HG02798 (cell line): ENCODE data around the gene FUT7.

ENCODE experiments used
- ATAC-seq: cut with Tn5 transposase; IDR thresholded peaks from one replicate; pipeline ENCODE4 v1.9.1; 2021; ENCODE audit warnings: mild to moderate bottlenecking; ENCODE audit not compliant: unreplicated experiment, poor library complexity

Gene FUT7

GRCh38 chr9:137050570-137050969 lies 18.7 kb upstream of the FUT7 start:
- ATAC-seq, result no peak

DNA sequence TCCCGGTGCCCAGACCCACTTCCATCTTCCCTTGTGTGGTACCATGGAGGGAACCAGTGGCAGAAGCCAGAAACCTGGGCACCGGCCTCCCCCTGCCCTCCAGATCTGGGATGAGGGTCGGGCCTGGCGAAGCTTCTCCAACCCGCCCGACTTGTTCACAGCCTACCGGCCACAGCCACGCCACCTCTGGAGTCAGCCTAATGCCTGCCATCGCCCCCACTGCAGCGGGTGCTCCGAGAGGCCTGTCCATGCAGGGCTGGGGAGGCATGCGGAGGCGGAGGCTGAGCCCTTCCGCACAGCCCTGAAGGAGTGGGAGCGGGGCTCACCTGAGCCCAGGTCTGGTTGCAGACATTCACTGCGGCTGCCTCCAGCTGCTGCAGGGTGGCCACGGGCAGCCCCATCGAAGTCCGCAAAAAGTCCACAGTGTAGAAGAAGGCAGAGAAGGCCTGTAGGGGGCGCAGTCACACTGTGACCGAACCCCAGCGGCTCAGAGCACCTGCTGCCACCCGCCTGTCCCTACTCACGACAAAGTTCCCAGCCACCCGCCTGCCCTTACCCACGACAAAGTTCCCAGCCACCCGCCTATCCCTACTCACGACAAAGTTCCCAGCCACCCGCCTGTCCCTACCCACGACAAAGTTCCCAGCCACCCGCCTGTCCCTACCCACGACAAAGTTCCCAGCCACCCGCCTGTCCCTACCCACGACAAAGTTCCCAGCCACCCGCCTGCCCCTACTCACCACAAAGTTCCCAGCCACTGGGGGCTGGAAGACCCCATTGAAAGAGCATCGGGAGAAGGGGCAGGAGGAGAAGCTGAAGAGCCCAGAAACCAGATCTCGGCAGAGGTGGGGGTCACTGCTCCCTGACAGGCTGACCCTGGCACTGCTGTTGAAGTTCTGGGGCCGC lies 17.9 kb upstream of the FUT7 start:
- ATAC-seq, result no peak

DNA sequence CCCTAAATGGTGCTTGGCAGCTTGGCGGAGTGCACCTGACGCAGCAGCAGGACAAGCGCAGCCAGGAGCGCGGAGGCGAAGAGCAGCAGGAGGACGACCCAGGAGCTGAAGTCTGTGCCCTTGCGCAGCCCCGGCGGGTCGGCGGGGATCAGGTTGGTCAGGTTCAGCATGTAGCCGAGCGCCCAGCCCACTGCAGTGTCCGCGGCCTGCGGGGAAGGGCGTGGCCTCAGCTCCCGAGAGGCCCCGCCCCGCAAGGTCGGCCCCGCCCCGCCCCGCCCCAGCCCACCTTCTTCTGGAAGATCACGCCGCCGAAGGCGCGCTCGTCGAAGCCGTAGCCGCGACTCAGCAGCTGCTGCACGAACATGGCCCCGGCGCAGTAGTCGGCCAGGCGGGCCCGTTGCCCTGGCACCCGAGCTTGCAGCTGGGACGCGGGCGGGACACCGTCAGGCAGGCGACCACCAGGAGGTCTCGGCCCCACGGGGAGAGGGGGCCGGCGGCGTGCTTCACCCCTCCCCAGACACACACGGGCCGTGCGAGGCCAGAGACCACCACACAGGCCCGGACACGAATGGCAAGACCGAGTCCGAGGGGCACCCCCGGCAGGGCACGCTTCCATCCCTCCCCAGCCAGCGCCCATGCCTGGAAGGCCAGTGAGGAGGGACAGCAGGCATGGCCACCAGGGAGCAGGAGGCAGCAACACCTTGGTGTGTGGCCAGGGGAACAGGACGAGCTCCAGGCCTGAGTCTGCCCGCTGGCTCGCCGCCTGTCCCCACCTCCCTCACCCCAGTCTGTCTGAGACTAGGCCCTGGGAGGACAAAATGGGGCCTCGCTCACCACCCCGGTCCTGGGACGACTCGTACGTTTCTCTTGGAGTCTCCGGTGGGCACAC lies 17.0 kb upstream of the FUT7 start:
- ATAC-seq, result no peak

DNA sequence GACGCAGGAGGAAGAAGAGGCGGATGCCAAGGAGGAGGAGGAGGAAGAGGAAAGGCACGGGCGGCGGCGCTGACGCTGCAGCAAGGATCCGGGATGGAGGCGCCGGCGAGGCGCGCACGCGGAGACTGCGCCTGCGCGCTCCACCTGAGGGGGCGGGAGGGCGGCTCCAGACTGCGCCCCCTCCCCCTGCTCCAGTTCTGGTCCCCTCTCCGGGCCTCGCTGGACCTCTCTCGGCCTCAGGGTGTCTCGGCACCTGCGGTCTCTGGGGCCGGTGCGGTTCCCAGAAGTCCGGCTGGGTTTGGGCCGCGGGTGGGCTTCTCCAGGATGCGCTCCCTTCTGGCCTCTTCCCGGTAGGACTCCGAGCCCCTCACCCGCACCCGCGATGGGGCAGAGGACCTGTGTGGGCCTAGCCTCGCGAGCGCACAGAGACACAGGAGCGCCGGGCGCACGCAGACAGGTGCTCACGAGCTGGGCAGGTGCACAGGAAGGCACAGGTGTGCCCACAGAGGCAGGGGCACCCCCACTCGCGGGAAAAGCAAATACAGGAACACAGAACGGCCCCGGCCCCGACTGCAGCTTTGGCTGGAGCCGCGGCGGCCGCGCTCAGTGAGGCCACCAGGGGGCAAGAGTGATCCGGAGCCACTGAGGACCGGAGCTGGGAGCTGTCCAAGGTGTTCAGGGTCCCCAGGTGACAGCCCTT lies 14.3 kb upstream of the FUT7 start, which contains the start of gene NPDC1:
NPDC1 (minus strand) TSS at position 90 of the 700 bp plus-strand sequence. CDS start 188 bp downstream, outside the sequence.
- ATAC-seq, result peak; percentile 52

DNA sequence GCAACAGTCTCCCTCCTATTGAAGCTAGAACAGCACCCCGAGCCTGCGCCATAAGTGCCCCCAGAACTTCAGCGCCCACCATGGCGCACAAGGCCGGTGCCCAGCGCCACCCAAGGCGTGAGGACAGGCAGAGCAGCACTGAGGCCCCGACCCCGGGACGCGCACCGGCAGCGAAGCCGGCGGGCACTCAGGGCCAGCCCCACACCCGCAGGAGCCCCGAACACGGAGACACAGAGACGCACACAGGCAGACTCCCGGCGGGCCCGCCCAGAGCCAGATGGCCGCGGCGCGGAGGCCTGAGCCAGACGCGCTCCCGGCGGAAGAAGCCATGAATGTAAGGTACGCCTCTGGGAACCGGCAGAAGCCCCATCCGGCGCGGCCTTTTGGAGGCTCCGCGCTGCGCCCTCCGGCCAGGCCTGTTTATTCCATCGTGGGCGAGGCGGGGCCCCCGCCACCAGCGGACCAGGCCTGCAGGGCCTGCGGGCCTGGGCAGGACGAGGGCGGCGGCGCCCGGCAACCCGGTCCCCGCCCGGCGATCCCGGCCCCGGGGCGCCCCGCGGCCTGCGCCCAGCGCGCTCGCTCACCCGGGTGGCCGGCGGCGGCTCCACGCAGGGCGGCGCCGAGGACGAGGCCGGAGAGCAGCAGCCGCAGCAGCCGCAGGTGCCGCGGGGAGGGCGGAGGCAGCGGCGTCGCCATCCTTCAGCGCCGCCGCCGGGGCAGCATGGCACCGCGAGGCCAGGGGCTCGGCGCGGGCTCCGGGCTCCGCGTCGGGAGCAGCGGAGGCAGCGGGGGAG lies 13.6 kb upstream of the FUT7 start:
- ATAC-seq, result no peak

DNA sequence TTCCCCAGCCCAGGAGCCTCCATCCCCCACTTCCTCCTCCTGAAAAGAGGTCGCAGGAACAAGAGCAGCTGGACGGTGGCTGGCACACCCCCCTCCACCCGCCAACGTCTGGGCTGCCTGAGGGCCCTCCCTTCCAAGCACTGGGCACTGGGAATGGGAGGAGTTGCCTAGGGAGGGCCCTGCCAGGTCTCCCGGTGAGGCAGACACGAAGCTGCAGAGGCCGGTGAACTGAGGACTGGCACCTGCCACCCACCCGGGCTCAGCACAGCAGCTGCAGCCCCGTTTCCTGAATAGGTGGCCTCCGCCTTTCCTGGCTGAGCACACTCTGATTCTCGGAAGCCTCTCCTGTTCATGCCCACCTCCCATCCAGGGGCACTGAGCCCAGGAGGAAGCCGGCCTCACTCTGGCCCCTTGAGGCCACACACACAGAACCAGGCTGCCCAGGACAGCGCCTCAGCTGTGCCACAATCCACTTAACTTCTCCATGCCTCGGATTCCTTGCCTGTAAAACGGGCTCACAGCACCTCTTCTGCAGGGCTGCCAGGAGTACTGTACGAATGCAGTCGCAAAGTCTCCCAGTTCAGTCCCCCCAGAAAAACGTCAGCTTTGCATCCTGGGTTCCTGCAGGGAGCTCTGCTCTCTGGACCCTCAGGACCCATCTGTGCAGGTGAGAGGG lies 12.8 kb upstream of the FUT7 start:
- no peak for ATAC-seq

- ATAC-seq, result no peak
These were observed 12.1 kb upstream of the FUT7 start for GRCh38 chr9:137044037-137044436.

DNA sequence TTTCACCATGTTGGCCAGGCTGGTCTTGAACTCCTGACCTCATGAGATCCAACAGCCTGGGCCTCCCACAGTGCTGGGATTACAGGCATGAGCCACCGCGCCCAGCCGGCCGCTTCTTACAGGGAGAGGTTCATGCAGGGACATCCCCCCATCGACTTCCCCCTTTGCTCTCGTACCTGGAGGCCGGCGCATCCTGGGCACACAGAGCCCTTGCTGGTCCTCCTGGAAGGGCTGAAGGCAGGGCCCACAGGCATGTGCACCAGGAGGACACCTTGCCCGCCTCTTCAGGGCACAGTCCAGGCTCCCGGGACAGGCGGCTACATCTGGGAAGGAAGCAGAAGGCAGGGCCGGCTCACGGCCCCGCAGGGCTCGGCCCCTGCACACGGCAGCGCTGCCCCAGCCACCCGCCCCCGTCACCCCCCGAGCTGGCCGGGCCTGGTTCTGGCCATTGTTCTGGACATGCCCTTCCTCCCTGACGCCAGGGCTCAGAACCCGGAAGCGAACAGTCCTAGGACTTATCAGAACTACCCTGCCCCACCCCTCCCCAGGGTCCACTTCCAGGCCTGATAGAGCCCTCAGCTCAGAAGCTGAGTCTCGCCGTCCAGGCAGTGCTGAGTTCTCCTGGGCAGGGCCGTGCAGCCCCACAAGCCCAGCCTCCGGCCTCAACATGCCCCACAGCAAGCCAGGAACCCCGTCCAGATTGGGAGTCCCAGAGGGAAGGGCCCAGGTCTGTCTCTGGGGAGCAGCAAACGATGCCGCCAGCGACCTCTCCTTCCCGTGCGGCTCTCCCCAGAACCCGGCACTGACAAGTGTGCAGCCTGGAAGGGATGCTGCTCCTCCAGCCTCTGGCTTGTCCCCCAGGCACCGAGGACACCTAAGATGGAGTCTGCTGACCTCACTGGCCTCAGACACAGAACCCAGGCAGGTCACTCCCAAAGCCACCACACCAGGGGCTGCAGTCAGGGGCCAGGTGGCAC lies 11.2 kb upstream of the FUT7 start:
- no peak for ATAC-seq

DNA sequence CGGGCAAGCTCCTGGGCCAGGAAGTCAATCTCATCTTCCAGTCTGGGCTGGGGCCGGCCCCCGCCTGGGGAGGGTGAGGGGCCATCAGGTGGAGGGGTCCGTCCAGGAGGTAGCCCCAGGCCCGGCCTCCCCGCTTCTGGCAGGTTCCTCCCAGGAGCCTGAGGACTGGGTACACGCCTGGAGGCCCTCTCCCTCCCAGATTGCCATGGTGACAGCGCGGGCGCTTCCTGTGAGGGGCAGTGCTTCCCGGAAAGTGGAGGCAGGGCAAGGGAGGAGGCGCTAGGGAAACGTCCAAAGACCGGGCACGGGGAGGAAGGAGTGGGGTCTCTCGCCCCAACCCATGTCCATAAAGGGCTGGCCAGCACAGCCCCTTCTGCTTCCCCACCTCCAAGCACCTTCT lies 9.2 kb upstream of the FUT7 start:
- no peak for ATAC-seq

DNA sequence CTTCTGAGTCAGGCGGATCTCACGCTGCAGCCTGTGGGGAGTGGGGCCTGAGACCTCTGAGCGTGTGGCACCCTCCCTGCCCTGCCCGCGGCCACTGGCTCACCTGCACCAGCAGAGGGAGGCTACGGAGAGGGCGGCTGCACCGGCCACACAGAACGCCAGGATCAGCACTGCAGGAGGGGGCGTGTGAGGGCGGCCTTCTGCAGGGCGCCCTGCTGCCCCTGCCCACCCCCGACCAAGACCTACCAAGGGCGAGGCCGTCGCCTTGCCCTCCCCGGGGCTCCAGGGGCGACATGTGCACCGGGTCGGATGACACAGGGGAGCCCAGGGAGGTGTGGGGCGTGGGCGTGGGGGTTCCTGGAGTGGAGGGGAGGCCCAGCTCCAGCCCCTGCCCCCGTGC lies 8.7 kb upstream of the FUT7 start:
- ATAC-seq, result no peak

GRCh38 chr9:137039611-137040366 lies 7.9 kb upstream of the FUT7 start:
- ATAC-seq, result no peak

GRCh38 chr9:137038916-137039315 lies 7.0 kb upstream of the FUT7 start:
- ATAC-seq, result no peak

DNA sequence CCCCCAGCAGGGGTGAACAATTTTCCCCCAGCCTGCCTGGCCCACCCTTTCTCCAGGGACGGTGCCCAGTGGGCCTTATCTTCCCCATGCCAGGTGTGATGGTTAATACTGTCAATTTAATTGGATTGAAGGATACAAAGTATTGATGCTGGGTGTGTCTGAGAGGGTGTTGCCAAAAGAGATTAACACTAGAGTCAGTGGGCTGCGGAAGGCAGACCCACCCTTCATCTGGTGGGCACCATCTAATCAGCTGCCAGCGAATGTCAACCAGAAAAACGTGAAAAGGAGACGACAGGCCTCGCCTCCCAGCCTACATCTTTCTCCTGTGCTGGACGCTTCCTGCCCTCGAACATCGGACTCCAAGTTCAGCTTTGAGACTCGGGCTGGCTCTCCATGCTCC lies 5.6 kb upstream of the FUT7 start:
- ATAC-seq, result no peak

DNA sequence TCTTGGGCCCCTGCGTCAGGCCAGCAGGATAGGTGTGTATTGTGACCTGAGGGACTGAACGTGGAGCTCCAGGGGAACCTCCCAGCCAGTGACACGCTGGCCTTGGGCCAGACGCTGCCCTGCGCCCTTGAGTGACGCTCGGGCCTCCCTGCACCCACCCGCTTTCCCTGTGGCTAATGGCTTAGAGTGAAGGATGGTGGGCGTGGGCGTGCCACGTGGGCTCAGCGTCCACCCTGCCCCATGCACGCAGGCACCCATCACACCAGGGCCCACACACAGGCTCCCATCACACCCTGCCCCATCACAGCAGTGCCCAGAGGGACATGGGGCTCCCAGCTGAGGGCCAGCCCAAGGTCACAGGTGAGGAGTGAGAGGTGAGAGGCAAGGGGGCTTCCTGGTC lies 5.1 kb upstream of the FUT7 start:
- ATAC-seq, result no peak

GRCh38 chr9:137035937-137036336 lies 4.0 kb upstream of the FUT7 start:
- ATAC-seq, result no peak

DNA sequence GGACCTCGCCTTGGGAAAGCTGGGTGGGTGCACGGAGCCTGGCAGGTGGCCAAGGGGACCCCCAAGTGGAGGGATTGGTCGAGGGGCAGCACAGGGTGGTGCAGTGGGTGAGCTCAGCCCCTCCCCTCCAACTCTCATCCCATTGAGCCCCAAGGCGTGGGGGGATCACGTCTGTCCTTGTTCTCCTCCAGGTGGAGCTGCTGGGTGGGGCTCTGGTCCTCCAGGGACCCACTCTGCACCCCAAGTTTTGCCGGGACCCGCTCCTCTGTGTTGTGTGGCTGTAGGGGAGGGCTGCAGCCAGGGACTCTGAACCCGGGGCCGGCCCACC lies 3.6 kb upstream of the FUT7 start:
- ATAC-seq, result no peak

DNA sequence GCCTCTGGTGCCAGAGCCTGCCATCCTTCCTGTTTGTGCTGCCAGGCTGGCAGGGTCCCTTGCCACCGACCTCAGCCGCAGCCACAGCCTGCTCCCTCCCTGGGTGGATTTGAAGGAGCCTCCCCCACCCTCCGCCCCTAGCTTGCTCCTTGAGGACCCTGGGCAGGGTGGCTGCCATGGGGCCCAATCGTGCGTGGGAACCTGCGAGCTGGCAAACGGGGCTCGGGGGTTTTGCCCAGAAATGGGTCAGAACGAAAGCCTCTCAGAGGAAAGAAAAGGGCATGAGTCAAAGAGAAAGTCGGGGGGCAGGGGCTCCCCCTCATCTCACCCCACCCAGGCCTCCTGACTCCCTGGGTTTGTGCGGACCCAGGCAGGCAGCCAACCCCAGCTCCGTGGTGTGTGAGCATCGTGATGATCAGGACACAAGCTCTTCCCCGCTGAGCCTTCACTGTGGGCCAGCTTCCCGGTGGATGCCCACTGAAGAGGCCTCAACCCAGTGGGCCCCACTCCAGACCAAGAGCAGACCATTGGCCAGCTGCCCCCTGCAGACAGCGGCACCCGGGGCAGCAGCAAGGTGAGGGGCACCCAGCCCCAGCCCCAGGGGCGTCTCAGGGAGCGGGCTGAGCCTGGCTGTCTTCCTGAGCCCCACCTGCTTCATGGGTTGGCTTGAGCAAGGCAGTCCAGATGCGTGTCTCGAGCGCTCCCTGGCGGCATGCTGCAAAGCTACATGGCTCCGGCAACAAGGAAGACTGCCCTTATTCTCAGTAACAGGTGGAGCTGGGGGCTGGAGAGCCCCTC lies 3.0 kb upstream of the FUT7 start:
- ATAC-seq, result peak; percentile 60
